Measurements from ENCODE around the gene DCX.

The DCX gene

DNA sequence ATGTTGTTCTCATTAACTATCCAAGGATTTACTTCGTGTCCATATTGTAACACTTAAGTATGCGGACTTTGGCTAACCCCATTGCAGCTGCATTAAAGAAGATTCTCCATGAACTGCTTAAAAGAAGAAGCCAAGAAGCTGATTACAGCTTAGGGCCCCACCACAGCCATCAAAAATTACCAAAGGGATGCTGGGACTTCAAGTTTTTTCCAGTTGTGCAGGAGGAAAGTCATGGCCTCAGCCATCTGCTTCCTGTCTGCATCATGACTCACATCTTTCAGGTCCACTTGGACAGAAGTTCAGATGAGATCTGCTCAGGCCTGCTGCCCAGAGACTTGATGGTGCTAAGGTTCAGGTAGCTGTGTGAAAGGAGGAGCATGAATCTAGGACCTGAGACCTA, 102.9 kb downstream of the DCX start:
- no peak for DNase-seq (ENCODE audit: extremely low read depth, insufficient read length)
- TF ChIP-seq, protein P1, sequence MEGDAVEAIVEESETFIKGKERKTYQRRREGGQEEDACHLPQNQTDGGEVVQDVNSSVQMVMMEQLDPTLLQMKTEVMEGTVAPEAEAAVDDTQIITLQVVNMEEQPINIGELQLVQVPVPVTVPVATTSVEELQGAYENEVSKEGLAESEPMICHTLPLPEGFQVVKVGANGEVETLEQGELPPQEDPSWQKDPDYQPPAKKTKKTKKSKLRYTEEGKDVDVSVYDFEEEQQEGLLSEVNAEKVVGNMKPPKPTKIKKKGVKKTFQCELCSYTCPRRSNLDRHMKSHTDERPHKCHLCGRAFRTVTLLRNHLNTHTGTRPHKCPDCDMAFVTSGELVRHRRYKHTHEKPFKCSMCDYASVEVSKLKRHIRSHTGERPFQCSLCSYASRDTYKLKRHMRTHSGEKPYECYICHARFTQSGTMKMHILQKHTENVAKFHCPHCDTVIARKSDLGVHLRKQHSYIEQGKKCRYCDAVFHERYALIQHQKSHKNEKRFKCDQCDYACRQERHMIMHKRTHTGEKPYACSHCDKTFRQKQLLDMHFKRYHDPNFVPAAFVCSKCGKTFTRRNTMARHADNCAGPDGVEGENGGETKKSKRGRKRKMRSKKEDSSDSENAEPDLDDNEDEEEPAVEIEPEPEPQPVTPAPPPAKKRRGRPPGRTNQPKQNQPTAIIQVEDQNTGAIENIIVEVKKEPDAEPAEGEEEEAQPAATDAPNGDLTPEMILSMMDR (IDR thresholded peaks at IDR 0.05; ENCODE audit: insufficient read depth, low read length, poor library complexity, severe bottlenecking), result no peak
- Histone ChIP-seq H3K36me3 (ENCODE audit: control insufficient read depth, insufficient read depth, low read length) (no peaks in the 10 kb centered on the region), H3K4me3 (replicated peaks; ENCODE audit: low read depth, low read length) (no peak overlapping the region), H3K27me3 (replicated peaks; ENCODE audit: control insufficient read depth, insufficient read depth, low read length) (no peaks in the 10 kb centered on the region)

DNA sequence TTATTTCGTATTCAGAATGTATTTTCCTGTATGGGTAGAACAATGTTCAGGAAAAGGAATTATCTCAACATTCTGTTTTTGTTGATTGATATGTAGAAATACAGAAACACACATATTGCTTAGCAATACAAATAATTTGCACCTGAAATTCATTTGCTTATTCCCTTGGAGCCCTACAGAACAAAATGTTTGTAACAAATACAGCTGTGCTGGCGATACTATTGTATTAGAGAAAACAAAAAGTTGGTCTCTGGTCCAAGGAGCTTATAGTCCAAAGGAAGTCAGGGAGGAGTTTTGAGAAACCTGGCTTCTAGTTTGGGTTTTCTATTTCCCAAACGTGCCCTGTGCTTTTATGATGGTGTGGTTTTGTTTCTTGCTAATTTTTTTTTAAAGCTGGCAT, 104.0 kb downstream of the DCX start:
- DNase-seq (ENCODE audit: extremely low read depth, insufficient read length), result no peak
- Histone ChIP-seq H3K4me3 (replicated peaks; ENCODE audit: low read depth, low read length) (no peak overlapping the region), H3K36me3 (ENCODE audit: control insufficient read depth, insufficient read depth, low read length) (no peaks in the 10 kb centered on the region), H3K27me3 (replicated peaks; ENCODE audit: control insufficient read depth, insufficient read depth, low read length) (no peaks in the 10 kb centered on the region)
- TF ChIP-seq, protein P1 (IDR thresholded peaks at IDR 0.05; ENCODE audit: insufficient read depth, low read length, poor library complexity, severe bottlenecking), result no peak

DNA sequence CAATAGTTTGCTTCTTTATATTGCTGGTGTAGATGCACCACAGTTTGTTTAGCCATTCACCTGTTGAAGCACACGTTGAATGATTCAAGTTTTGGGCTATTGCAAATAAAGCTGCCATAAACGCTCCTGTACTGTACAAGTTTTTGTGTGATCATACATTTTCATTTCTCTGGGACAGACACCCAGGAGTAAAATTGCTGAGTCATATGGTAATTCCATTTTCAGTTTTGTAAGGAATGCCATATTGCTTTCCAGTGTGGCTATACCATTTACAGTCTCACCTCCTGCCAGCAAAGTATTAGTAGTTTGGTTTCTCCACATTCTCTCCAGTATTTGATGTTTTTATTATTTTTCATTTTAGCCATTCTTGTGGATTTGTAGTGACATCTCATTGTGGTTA, 109.7 kb downstream of the DCX start:
- DNase-seq (ENCODE audit: extremely low read depth, insufficient read length), result no peak
- H3K27me3 ChIP-seq (replicated peaks; ENCODE audit: control insufficient read depth, insufficient read depth, low read length), result no peaks in the 10 kb centered on the region; the same call in 1 of the 2 replicates
- H3K36me3 ChIP-seq (ENCODE audit: control insufficient read depth, insufficient read depth, low read length), result no peaks in the 10 kb centered on the region
- no peak overlapping the region for H3K4me3 ChIP-seq (replicated peaks; ENCODE audit: low read depth, low read length)
- TF ChIP-seq, protein P1 (IDR thresholded peaks at IDR 0.05; ENCODE audit: insufficient read depth, low read length, poor library complexity, severe bottlenecking), result no peak

DNA sequence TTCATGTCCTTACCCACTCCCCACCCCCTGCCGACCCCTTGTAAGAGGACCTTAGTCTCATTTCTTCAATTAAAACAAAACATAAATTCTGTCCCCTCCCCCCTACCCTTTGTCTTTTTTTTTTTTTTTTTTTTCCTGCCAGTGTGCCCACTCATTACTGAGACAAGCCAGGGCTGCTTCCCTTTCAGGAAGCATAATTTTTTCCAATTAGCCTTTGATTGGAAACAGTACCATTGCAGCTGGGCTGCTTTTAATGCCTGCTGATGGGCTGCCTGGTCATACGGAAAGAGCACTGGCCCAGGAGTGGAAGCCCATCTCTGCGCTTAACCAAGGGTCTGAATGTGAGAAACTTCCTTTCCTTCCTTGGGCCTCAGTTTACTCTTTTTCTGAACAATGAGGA, 123.2 kb downstream of the DCX start:
- no peak overlapping the region for H3K4me3 ChIP-seq (replicated peaks; ENCODE audit: low read depth, low read length)
- H3K27me3 ChIP-seq (replicated peaks; ENCODE audit: control insufficient read depth, insufficient read depth, low read length), result no peaks in the 10 kb centered on the region
- no peak for DNase-seq (ENCODE audit: extremely low read depth, insufficient read length)

DNA sequence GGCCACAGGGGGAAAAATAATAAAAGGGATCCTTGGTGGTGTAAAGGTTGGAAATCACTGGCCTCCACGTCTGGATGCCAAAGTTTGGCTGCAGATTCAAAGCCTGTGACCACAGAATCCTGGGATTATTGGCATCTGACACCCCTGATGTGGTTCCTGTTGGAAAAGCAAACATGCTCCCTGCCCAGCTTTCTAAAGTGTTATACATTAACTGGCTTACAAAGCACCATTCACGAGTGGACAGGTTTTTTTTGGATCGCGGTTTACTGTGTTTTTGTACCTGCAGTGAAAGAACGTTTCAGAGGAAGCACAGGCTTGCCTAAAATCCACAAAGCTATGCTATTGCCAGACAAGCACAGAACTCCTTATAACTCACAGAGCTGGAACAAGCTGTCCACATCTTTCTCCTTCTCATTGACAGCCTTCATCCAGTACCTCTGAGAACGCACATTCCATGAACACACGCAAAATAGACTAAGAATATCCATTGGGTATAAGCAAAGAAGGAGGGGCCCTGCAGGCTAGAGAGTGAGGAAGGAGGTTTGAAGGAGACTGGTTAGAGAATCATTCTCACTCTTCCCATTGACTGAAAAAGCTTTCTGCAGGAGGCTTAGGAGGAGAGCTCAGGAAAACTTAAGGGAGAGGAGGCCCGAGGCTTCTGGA, 127.2 kb downstream of the DCX start:
- Histone ChIP-seq H3K36me3 (ENCODE audit: control insufficient read depth, insufficient read depth, low read length) (no peaks in the 10 kb centered on the region), H3K4me3 (replicated peaks; ENCODE audit: low read depth, low read length) (no peak overlapping the region), H3K27me3 (replicated peaks; ENCODE audit: control insufficient read depth, insufficient read depth, low read length) (no peaks in the 10 kb centered on the region)
- no peak for DNase-seq (ENCODE audit: extremely low read depth, insufficient read length)
- TF ChIP-seq, protein P1 (IDR thresholded peaks at IDR 0.05; ENCODE audit: insufficient read depth, low read length, poor library complexity, severe bottlenecking), result no peak

More for the DNA sequence above, 123.2 kb downstream of the DCX start:
- TF ChIP-seq, protein P1 (IDR thresholded peaks at IDR 0.05; ENCODE audit: insufficient read depth, low read length, poor library complexity, severe bottlenecking), result no peak
- H3K36me3 ChIP-seq (ENCODE audit: control insufficient read depth, insufficient read depth, low read length), result no peaks in the 10 kb centered on the region

DNA sequence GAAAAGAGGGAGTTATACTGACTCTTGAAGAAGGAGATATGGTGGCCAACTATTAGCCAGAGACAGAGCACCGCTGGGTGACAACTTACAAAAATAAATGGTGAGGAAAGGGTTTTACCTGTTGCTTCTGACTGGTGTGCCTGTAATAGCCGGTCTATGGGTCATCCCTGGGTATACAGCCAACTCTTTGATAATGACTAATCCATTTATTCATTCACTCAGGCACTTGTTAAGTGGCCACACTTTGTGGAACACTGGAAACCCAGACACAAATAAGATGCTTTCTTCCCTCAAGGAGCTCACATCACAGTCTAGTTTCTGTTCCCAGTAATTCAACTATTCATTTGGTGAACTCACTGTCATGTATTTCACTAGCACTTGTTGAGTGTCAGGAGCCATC, 128.5 kb downstream of the DCX start:
- TF ChIP-seq, protein P1 (IDR thresholded peaks at IDR 0.05; ENCODE audit: insufficient read depth, low read length, poor library complexity, severe bottlenecking), result no peak
- no peaks in the 10 kb centered on the region for H3K36me3 ChIP-seq (ENCODE audit: control insufficient read depth, insufficient read depth, low read length)
- no peak overlapping the region for H3K4me3 ChIP-seq (replicated peaks; ENCODE audit: low read depth, low read length)
- H3K27me3 ChIP-seq (replicated peaks; ENCODE audit: control insufficient read depth, insufficient read depth, low read length), result no peaks in the 10 kb centered on the region
- no peak for DNase-seq (ENCODE audit: extremely low read depth, insufficient read length)

Measured in GM06990 (cell line).